HFFc6 (cell line): ENCODE data around the gene SOX5. TPM values are rescaled to one million over a fixed set of nuclear protein-coding genes. Genes with fewer than 3 reads are reported as not detected.

ENCODE experiments used
- DNase-seq: peaks from one replicate; pipeline ENCODE4 v3.0.0-alpha.2; 2018
- H3K27ac Mint-ChIP-seq: 2 replicates; pipeline ENCODE4 v1.8.0; 2020; ENCODE audit warnings: mild to moderate bottlenecking, mixed read lengths
- H3K27me3 Mint-ChIP-seq: 2 replicates; pipeline ENCODE4 v1.8.0; 2021; ENCODE audit warnings: mild to moderate bottlenecking, moderate library complexity, mixed read lengths; ENCODE audit not compliant: insufficient read depth
- H3K36me3 Mint-ChIP-seq: 2 replicates; pipeline ENCODE4 v1.8.0; 2021; ENCODE audit warnings: low read depth, mixed read lengths
- H3K4me1 Mint-ChIP-seq: 2 replicates; pipeline ENCODE4 v1.8.0; 2020; ENCODE audit warnings: low read depth, mixed read lengths
- H3K4me3 Mint-ChIP-seq: 2 replicates; pipeline ENCODE4 v1.8.0; 2020; ENCODE audit warnings: mild to moderate bottlenecking, moderate library complexity, mixed read lengths
- H3K9me3 Mint-ChIP-seq: 2 replicates; pipeline ENCODE4 v1.8.0; 2020; ENCODE audit warnings: mild to moderate bottlenecking, mixed read lengths
- total RNA-seq, 6 experiments: library from RNA; stranded (reverse); fragmentation: NEBNext Ultra II Directional; extraction: Animal tissue kit (Norgen Biotek cat#: 25700); gene quantifications; 2 replicates in 1 of 6; 3 replicates in 5 of 6; pipeline ENCODE4 v1.2.3, GENCODE V29; 2021
- TF ChIP-seq, protein P1 (sequence below): fragments of 200-600 bp; sonication (generic); IDR thresholded peaks from 2 replicates; pipeline ENCODE4 v1.5.0; 2021; ENCODE audit warnings: antibody characterized with exemption, mild to moderate bottlenecking

SOX5 gene
- total RNA-seq, 6 experiments from 2014 or later, result not detected

GRCh38 chr12:23893611-23894010 is 55.9 kb downstream of the SOX5 start:
- Mint-ChIP-seq H3K4me3 (no peak overlapping the region), H3K36me3 (no peaks in the 10 kb centered on the region), H3K27ac (no peak overlapping the region), H3K27me3 (no peaks in the 10 kb centered on the region), H3K9me3 (peaks cover 22% of the 10 kb centered on the region; the same call in 1 of the 2 replicates), H3K4me1 (no peaks in the 10 kb centered on the region)
- TF ChIP-seq, protein P1, sequence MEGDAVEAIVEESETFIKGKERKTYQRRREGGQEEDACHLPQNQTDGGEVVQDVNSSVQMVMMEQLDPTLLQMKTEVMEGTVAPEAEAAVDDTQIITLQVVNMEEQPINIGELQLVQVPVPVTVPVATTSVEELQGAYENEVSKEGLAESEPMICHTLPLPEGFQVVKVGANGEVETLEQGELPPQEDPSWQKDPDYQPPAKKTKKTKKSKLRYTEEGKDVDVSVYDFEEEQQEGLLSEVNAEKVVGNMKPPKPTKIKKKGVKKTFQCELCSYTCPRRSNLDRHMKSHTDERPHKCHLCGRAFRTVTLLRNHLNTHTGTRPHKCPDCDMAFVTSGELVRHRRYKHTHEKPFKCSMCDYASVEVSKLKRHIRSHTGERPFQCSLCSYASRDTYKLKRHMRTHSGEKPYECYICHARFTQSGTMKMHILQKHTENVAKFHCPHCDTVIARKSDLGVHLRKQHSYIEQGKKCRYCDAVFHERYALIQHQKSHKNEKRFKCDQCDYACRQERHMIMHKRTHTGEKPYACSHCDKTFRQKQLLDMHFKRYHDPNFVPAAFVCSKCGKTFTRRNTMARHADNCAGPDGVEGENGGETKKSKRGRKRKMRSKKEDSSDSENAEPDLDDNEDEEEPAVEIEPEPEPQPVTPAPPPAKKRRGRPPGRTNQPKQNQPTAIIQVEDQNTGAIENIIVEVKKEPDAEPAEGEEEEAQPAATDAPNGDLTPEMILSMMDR, result no peak
- no peak for DNase-seq

DNA sequence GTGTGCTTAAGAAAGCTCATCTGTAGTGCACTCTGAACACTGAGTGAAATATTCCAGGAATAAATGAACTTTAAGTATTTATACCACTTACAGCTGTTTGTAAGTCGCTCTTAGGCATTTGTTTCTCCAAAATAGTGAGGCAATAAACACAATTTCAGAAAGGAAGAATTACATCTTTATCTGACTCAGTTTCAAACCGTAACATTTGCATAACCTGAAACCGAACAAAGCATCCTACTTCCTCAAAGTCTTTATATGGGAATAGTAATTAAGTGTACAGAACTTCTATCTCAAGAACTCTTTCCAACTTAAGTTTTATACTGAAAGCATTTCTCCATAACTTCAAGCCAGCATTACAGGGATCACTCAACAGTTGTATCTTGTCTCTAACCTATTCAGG is 58.4 kb downstream of the SOX5 start:
- H3K27me3 Mint-ChIP-seq, result no peaks in the 10 kb centered on the region
- peaks cover 22% of the 10 kb centered on the region; the same call in 1 of the 2 replicates for H3K9me3 Mint-ChIP-seq
- H3K27ac Mint-ChIP-seq, result no peak overlapping the region
- H3K36me3 Mint-ChIP-seq, result no peaks in the 10 kb centered on the region
- no peak overlapping the region for H3K4me3 Mint-ChIP-seq
- no peak for DNase-seq
- H3K4me1 Mint-ChIP-seq, result no peaks in the 10 kb centered on the region
- TF ChIP-seq, protein P1, result no peak

- Mint-ChIP-seq H3K27ac (no peak overlapping the region), H3K4me3 (no peak overlapping the region), H3K4me1 (no peaks in the 10 kb centered on the region), H3K27me3 (no peaks in the 10 kb centered on the region), H3K36me3 (no peaks in the 10 kb centered on the region), H3K9me3 (peaks cover 25% of the 10 kb centered on the region)
- no peak for DNase-seq
- TF ChIP-seq, protein P1, result no peak
Measured at GRCh38 chr12:23889069-23889440, 60.4 kb downstream of the SOX5 start.

GRCh38 chr12:23888396-23889068 is 60.9 kb downstream of the SOX5 start:
- Mint-ChIP-seq H3K9me3 (peaks cover 24% of the 10 kb centered on the region), H3K4me1 (no peaks in the 10 kb centered on the region), H3K36me3 (no peaks in the 10 kb centered on the region), H3K4me3 (no peak overlapping the region), H3K27ac (no peak overlapping the region), H3K27me3 (no peaks in the 10 kb centered on the region)
- TF ChIP-seq, protein P1, result no peak
- DNase-seq, result no peak

DNA sequence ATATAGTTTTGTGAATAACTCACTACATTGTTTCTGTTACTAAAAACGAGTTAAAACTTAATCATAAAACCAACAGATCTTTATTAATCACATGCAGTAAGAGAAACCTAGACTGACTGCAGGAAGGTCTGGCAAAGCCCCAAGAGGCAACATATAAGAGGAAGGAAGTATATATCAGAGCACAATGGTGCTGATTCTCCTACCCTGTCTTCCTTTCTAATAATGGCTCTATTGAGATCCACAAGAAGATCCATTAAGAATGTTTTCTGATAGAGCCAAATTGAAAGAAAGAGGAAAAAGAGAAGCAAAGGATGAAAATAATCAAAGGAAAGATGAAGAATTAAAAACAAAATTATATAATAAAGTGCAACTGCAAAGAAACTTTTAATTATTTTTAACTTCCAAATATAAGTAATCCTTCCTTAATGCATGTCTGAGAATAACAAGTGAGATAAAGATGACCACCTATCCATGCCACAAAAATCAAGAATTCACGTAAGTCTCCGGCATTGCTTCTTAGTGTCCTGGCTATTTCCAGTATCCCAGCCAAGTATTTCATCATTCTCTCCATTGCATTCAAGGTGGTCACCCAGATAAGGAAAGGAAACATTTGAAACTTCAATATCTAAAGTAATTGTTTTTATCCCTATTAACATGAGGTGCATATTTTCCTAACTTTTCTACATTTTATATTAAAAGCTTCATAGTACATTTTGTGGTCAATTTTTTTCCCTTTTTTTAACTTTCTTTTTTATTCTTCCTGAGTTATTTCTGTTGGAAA is 62.2 kb downstream of the SOX5 start:
- no peak for DNase-seq
- peaks cover 21% of the 10 kb centered on the region for H3K9me3 Mint-ChIP-seq
- H3K36me3 Mint-ChIP-seq, result no peaks in the 10 kb centered on the region
- H3K4me1 Mint-ChIP-seq, result no peaks in the 10 kb centered on the region
- H3K27ac Mint-ChIP-seq, result no peak overlapping the region
- H3K27me3 Mint-ChIP-seq, result no peaks in the 10 kb centered on the region
- H3K4me3 Mint-ChIP-seq, result no peak overlapping the region
- TF ChIP-seq, protein P1, result no peak
